Neural cell (in vitro differentiated cells): ENCODE data around the gene TNRC6C.

Source experiments
- EP300 ChIP-seq: fragments of 450-650 bp; conservative IDR thresholded peaks from 2 replicates; pipeline ENCODE4 v1.6.1; 2014; ENCODE audit warnings: antibody characterized with exemption, mild to moderate bottlenecking, moderate library complexity; ENCODE audit not compliant: poor library complexity, severe bottlenecking
- EZH2 ChIP-seq: fragments of 200-600, 300-800 bp; shearing (Covaris generic), sonication (generic); IDR thresholded peaks from 2 replicates; pipeline ENCODE4 v1.6.1; 2014; ENCODE audit warnings: antibody characterized with exemption, low read length, borderline replicate concordance, mild to moderate bottlenecking; ENCODE audit not compliant: insufficient read depth, poor library complexity, severe bottlenecking
- MXI1 ChIP-seq: fragments of 450-650 bp; conservative IDR thresholded peaks from 2 replicates; pipeline ENCODE4 v1.6.1; 2014; ENCODE audit warnings: antibody characterized with exemption, mild to moderate bottlenecking; ENCODE audit not compliant: poor library complexity, severe bottlenecking
- POLR2AphosphoS5 ChIP-seq: IDR thresholded peaks from 2 replicates; pipeline ENCODE4 v1.6.1; 2012
- RAD21 ChIP-seq: fragments of 450-650 bp; conservative IDR thresholded peaks from 2 replicates; pipeline ENCODE4 v1.6.1; 2014; ENCODE audit warnings: antibody characterized with exemption, mild to moderate bottlenecking, moderate library complexity
- TF ChIP-seq, protein P1 (sequence below): fragments of 450-650 bp; IDR thresholded peaks from 2 replicates; pipeline ENCODE4 v1.5.1; 2014; ENCODE audit warnings: antibody characterized with exemption, mild to moderate bottlenecking, moderate library complexity; ENCODE audit not compliant: poor library complexity, severe bottlenecking
- TF ChIP-seq, protein P2 (sequence below): IDR thresholded peaks from 2 replicates; pipeline ENCODE4 v1.6.1; 2012; ENCODE audit warnings: borderline replicate concordance

GRCh38 chr17:77919276-77919675, 39.2 kb upstream of the TNRC6C start:
- TF ChIP-seq, protein P1, sequence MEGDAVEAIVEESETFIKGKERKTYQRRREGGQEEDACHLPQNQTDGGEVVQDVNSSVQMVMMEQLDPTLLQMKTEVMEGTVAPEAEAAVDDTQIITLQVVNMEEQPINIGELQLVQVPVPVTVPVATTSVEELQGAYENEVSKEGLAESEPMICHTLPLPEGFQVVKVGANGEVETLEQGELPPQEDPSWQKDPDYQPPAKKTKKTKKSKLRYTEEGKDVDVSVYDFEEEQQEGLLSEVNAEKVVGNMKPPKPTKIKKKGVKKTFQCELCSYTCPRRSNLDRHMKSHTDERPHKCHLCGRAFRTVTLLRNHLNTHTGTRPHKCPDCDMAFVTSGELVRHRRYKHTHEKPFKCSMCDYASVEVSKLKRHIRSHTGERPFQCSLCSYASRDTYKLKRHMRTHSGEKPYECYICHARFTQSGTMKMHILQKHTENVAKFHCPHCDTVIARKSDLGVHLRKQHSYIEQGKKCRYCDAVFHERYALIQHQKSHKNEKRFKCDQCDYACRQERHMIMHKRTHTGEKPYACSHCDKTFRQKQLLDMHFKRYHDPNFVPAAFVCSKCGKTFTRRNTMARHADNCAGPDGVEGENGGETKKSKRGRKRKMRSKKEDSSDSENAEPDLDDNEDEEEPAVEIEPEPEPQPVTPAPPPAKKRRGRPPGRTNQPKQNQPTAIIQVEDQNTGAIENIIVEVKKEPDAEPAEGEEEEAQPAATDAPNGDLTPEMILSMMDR: no peak
- TF ChIP-seq, protein P2, sequence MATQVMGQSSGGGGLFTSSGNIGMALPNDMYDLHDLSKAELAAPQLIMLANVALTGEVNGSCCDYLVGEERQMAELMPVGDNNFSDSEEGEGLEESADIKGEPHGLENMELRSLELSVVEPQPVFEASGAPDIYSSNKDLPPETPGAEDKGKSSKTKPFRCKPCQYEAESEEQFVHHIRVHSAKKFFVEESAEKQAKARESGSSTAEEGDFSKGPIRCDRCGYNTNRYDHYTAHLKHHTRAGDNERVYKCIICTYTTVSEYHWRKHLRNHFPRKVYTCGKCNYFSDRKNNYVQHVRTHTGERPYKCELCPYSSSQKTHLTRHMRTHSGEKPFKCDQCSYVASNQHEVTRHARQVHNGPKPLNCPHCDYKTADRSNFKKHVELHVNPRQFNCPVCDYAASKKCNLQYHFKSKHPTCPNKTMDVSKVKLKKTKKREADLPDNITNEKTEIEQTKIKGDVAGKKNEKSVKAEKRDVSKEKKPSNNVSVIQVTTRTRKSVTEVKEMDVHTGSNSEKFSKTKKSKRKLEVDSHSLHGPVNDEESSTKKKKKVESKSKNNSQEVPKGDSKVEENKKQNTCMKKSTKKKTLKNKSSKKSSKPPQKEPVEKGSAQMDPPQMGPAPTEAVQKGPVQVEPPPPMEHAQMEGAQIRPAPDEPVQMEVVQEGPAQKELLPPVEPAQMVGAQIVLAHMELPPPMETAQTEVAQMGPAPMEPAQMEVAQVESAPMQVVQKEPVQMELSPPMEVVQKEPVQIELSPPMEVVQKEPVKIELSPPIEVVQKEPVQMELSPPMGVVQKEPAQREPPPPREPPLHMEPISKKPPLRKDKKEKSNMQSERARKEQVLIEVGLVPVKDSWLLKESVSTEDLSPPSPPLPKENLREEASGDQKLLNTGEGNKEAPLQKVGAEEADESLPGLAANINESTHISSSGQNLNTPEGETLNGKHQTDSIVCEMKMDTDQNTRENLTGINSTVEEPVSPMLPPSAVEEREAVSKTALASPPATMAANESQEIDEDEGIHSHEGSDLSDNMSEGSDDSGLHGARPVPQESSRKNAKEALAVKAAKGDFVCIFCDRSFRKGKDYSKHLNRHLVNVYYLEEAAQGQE: no peak
- no peak for TF ChIP-seq EZH2
- TF ChIP-seq POLR2AphosphoS5: no peak
- no peak for TF ChIP-seq MXI1
- TF ChIP-seq EP300: no peak
- TF ChIP-seq RAD21: no peak
